Hematopoietic multipotent progenitor cell treated with erythropoietin and hydrocortisone succinate and interleukin-3 and kit ligand, for 8 days (in vitro differentiated cells): ENCODE results near the gene KCNJ10.

Experiments used
- DNase-seq: peaks from one replicate; pipeline ENCODE4 v3.0.0-alpha.2; 2015

The KCNJ10 gene

DNA sequence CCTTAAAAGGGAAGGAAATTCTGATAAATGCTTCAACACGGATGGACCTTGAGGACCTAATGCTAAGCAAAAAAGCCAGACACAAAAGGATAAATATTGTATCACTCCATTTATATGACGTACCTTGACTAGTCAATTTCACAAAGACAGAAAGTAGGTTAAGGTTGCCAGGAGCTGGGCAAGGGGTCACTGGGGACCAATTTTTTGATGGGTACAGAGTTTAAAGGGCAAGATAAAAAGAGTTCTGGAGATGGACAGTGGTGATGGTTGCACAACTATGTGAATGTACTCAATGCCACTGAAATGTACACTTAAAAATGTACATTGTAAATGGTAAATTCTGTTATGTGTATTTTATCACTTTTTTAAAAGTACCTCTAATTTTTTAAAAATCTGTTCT, 83.9 kb downstream of the KCNJ10 start:
- no peak for DNase-seq

DNA sequence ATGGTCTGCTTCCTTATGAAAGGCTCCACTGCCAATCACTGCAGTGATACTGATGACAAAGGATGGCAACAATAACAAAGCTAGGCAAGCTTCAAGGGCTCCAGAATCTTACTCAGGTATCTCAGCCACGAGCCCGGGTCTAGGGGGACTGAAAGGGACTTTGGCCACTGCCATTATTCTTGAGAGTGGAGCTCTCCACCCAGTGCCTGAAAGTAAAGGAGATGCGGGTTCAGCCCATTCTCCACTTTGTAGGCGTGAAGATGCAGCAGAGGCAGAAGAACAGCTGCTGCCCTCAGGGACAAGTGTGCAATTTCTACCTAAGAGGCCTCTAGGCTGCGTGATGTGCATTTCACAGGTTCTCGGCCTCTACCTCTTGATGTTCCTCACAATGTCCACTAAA, 84.5 kb downstream of the KCNJ10 start:
- DNase-seq: no peak

DNA sequence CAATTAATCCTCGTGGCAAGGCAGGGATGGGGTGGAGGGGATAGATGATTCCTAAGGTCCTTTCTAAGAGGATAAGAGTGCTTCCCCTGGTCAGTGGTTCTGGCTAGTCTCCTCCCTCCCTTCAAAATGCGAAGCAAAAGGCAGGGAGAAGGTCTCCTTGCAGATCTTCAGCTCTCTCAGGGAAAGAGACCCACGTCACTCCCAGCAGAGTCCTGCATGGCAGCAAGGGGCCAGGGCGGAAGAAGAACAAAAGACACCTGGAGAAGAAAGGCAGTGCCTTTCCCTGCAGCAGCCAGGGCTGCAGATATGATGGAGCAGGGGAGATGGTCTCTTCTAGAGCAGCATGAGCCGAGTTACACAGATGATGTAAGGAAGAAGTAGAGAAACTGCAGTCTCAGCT, 86.3 kb downstream of the KCNJ10 start:
- no peak for DNase-seq

DNA sequence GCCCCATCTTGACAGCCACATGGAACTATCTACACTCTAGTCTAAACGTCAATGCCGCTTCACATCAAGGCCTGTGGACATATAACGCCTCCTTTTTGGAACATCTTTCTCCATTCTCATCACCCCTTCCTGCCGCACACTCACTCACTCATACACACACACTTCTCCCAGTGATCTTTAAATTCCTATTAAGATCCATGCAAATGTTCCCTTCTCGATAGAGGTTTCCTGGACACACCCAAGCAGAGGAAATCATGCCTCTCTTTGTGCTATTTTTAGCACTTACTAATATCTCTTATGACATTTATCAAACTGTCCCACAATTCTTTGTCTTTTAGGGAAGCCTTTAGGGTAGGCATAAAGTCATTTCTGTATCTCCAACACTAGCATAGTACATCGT, 87.7 kb downstream of the KCNJ10 start:
- DNase-seq: no peak

DNA sequence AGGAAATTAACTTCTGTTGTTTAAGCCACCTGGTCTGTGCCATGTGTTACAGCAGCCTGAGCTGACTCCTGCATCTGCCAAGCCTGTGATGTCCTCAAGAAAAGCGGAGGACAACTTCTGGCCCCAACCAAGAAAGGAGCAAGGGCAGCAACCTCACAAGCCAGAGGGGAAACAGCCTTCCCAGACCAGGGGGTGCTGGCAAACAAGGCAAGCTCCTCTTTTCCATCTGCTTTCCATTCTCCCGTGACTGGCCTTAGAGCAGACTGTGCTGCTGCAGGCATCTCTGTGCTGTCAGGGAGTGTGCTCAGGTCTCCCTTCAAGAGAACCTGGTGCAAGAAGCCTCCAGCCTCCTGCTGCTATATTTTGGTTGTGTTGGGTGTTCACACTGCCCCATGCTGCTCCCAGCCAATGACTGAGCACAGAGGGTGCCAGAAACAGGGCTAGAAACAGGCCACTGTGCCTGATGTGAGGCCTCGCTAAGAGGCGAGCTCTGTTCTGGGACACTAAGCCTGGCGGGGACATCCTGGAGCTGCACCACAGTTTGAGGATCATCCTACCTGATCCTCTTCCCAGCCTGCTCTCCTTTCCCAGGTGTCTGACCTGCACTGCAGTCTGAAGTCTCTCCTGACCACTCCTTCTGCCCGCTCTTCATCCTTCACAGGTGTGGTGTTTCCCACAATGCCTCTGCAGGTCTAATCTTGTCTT, 88.5 kb downstream of the KCNJ10 start:
- DNase-seq: no peak

DNA sequence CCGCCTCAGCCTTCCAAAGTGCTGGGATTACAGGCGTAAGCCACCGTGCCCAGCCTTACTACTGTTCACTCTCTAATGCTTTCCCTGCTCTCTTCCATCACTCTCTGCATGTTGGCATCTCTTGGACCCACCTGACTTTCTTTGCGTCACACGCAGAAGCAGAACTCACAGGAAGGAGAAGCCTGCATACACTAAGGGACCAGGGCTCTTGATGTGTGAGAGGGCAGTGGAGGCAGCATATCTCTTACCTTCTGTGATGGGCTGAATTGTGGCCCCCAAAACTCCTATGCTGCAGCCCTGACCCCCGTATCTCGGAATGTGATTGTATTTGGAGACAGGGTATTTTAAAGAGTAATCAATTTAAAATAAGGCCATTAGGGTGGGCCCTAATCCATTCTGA, 89.2 kb downstream of the KCNJ10 start:
- no peak for DNase-seq

DNA sequence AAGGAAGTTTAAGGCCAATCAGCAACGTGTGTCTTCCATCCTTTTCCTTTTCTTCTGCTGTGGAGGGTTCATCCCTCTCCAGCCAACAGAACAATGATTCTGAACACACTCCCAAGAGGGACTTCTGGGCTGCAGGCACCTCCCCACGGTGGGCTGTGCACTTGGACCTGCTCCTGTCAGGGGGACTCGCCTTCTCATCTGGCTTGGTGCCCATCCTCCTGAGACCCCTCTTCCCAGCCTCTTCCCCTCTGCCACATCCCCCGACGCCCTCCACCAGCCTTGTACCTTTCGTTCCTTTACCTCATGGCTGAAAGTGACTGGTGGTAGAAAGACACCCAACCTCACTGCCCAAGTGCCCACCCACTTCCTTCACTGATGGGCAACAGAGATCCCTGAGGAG, 89.9 kb downstream of the KCNJ10 start:
- DNase-seq: no peak

DNA sequence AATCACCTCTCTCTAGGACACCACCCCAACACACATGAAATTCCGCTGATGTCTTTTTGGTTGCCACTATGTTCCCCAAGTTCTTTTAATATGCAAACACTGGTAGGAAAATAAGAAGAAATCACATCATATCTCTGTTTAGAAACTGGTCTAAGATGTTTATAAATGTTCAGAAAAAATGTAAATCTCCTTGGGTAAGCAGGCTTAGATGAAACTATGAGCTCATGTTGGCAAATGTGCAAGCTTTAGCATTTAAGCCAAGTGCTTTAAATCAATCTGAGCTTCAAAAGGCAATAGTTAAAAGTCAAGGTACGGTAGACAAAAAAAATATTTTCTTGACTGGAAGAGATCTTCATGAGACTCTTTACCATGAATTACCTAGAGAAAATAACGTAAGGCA, 90.7 kb downstream of the KCNJ10 start:
- DNase-seq: no peak

DNA sequence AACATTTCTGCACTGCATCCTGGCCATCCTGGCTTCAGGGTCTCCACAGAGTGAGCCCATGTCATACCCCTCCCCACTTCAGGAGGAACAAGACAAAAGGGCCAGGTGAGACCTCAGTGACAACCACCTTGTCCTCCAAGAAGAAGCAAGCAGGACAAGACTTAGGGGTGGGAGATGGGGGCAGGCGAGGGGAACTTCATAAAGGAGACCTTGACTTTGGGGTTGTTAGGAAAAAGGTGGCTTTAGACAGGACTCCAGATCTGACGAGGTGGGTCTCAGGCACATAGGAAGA, 91.9 kb downstream of the KCNJ10 start:
- DNase-seq: no peak

DNA sequence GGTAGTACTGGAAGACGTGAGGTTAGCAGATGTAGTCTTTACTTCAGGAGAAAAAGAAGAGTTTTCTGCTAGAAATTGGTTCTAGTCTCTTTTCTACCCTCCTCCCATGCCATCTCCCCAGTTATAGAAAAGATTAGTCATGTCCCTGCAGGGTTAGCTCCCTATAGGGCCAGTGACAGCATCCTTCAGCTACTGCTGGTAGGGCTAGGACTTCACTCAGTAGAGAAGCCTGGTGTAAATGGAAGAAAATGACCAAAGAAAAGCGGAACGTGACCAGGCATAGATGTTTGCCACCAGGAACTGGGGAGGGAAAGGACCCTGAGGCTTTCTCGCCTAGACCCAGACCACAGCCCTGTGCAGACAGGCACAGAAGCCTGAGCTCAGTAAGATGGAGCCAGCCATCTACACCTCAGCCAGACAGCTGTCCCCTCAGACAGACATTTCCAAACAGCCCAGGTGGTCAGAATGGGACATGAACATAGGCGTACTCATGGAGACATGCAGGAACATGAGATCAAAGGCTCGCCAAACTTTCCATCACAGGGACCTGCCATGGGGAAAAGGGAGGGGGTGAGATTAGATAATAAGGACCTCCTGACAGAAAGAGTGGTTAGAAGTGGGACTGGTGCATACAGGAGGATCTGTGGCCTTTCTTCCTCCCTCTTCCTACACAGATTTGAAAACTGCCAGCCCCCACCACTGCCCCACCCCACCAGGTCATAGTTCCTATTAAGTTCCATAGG, 92.4 kb downstream of the KCNJ10 start:
- DNase-seq: no peak

DNA sequence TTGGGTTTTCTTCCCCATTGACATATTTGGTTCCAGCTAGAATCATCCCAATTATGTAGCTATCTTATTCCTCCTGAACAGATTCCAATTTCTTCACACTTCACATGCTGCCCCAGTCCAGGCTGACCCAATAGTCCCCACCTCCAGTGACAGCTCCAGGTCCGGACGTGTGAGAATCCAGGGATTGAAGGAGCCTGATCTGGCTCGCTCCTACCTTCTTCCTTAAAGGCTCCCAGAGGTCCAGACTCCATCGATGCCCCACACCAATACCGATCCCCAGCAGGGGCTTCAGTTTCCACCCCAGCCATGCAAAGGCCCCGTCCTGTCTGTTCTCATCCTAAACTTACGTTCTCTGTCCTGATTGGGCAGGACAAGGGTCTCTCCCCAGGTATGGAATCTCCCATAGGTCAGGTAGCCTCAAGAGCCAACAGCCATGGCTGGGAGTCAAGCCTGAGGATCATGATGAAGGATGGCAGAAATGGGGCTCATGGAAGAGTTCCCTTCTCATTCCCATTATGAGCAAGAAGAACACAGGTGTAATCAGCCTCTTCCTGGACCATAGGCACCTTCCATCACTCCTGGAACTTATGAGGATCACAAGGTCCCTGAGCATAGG, 95.5 kb downstream of the KCNJ10 start:
- DNase-seq: no peak

DNA sequence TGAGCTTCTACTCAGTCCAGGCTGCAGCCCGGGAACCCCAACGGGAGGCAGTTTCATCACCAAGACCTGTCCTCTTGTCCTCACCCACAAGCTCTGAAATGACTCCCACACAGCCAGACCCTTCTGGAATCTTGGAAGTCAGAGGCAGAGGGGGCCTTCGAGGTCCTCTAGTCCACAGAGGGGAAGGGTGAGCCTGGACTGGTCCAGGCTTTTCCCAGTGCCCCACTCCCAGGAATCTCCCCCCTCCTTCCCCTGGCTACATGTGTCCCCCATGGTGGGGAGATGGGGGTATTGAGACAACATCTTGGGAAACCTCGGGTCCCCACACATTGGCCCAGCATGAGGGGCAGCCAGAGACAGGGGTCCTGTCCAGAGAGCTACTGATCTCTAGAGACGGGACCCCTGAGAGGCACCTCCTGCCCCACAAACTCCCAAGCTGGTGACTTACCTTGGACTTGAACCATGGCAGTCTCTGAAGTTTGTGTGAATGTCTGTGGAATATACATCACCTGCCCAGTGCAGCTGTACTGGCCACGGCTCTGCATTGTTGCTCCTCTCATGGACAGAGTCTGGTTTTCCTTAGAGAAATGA, 96.5 kb downstream of the KCNJ10 start:
- no peak for DNase-seq

DNA sequence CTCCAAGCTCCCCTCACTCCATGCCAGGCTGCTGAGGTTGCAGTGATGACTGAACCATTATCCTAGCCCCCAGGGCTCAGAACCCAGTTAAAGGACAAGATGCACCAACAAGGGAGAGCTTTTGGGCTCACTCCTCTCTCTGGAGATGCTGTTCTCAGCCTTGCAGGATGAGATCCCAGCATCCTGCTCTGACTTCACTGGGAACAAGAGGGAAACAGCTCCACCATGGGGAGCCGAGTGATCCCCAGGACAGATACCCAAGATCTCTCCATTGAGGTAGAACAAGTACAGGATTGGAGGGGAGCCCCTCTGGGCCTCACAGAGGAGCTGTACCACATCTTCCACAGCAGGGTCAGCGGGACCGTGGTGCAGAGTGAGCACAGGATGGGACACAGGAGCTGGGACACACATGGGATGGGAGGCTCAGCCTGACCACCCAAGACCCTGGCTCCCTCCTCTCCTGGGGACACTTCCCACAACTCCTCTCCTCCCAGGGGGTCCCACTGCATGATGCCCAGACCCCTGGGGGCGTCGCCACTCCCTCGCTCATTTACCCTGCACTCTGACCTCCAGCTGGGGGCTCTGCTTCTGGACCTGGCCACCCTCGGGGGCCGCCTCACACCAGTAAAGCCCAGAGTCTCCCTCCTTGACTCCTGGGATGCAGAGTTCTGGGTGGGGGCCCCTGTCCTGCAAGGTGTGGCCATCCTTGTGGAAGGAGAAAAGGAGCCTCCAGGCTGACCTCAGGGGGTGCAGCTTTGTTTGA, 97.3 kb downstream of the KCNJ10 start:
- no peak for DNase-seq

DNA sequence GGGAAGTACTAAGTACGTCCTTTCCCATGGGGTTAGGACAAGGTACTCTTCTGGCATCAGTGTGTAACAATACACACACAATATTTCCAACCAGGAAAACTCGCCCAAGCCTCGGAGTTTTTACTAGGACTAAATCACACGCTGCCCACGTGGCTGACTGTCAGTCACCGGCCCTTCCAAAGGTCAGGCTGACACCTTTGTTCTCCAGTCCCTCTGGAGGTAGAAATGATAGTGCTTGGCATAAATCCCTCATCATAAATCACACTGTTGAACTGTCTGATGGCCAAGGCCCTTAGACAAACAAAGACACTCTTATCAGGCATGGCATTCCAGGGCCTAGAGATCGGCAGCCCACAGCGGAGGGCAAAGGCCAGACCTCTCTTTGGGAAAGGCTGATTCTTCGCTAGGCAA, 99.0 kb downstream of the KCNJ10 start:
- DNase-seq: no peak

DNA sequence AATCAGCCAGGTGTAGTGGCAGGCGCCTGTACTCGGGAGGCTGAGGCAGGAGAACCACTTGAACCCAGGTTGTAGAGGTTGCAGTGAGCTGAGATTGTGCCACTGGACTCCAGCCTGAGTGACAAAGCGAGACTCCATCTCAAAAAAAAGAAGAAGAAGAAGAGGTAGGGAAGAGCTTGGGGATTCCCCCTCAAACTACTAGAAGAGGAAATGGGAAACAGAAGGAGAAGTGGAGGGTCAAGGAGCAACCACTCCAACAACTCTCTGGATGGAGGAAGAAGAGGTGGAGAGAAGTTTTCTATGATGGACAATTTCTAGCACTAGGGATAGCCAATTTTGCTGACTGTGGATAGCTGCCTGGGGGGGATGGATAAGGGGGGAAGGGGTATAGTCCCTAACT, 101.1 kb downstream of the KCNJ10 start:
- no peak for DNase-seq

DNA sequence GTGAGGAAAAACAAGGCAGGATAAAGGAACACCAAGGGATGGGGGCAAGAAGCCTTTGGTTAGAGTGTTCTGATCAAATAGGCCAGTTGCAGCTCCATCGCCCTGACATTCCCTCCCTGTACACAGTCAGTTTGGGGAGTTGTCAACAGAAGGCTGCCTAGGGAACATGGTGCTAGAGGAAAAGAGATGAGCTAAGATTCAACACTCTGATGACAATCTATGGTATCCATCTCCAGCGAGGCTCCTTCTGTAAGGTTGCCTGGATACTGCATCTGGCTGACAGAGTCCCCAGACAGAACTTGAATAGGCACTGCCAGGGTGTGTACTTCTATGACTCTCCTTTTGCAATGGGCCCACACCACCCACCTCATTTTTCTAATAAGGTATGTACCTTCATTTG, 104.7 kb downstream of the KCNJ10 start:
- DNase-seq: no peak

DNA sequence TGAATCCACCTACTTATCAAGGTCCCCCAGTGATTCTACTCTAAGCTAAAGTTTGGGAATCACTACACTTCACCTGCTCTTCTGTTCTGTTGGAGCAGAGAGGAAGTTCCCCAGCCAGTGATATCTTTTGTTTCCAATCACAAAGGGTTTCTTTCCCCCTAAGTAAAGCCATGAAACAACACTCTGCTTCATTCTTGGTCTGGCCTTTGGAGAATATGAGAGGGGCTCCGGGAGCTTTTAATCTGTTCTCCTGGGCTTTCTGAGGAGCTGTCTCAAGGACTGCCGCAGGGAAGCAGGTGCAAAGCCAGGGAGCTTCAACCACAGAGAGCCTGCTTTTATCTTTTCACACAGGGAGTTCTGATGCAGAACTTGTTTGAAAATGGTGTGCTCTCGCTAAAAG, 105.8 kb downstream of the KCNJ10 start:
- no peak for DNase-seq

DNA sequence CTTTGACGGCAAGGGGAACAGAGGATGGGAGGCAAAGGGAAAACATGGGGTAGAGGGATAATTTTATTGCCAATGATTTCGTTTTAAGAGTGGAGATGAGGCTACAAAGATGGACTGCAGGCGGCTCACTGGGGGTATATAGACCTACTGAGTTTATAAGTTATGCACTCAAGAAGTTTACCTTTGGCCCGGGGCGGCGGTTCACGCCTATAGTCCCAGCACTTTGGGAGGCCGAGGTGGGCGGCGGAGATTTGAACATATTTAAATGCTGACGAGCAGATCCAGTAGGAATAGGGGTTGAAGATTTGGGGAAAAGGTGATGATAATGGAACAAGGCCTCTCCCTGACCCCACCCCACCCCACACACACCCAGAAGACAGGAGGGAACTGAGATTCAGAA, 107.8 kb downstream of the KCNJ10 start:
- no peak for DNase-seq

DNA sequence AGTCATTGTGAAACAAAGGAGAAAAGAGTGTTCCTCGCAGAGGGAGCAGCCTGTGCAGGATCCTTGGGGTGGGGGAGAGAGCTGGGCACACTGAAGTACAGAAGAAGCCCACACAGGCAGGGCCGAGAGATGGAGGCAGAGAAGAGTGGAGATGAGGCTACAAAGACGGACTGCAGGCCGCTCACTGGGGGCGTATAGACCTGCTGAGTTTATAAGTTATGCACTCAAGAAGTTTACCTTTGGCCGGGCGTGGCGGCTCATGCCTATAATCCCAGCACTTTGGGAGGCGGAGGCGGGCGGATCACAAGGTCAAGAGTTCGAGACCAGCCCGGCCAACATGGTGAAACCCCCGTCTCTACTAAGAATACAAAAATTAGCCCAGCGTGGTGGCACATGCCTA, 108.3 kb downstream of the KCNJ10 start:
- DNase-seq: no peak

DNA sequence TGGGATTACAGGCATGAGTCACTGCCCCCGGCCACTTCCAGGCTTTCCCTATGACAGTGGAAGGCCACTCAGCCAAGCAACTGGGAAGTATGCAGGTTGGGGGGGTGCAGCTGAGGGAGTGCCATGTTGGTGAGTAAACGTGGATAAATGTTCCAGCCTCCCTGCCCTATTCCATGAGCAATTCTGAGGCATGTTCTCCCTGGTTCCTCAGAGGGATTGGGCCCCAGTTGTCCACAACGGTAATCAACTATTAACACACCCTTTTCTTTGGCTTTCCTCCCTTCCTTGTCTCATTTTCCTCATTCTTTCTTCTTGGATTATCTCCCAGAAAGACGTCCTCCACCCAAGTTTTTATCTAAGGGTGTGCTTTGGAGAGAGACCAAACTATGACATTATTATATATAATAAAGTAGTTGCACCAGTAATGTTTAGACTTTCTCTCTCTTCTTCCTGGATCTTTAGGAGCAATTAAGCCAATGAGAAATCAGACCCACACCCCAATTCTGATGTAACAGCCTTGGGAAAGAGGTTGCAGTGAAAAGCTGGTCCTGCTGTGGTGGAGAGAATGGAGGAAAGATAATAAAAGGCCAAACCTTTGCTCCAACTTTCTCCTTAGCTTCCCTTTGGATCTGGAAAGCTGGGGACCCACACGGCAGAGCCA, 109.1 kb downstream of the KCNJ10 start:
- DNase-seq: peak; percentile 87

DNA sequence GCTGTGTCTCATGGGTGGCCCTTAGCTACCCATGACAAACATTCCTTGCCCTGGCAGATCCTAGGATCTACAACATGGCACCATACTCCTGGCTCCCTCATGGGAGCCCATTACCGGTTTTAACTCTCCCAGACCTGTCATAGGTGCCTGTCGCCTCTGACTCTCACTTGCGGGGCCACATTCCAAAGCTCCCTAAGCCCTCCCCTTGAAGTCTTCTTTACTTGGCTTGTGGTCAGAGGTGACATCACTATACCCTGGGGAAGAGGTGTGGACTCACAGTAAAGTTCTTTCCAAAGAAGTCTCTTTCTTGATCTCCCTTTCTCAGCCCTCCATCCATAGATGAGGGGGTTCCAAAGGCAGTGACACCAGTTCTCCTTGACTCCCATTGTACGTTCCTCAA, 110.5 kb downstream of the KCNJ10 start:
- peak; percentile 29 for DNase-seq

DNA sequence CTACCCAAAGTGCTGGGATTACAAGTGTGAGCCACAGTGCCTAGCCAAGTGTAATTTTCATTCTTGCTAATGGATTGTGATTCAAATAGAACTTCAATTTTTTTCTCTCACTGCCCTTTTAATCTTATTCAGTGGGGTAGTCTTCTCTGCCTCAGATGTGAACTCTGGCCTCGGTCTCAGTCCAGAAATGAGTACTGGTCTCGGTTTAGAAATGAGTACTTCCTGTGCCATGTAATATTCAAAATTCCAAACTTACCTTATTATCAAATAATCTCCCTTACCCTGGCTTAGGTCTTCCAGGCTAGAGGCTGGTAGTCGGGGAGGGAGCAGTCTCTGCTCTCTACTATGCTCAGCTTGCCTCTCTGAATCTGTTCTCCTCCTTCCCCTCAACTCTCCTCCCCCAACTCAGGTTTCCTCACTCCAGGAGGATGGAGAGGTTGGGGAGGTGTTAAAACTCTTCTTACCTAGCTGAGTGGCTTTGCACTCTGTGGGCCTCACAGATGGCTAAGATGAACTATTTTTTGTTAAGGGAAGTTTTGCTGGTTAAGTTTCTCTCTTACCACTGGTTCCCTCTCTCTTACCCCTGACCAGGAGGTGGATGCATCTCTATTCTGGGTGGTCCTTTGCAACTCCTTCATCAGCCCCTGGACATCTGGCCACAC, 111.1 kb downstream of the KCNJ10 start:
- peak; percentile 5 for DNase-seq
